Mucosa of rectum (tissue), 2 donors: Measurements from ENCODE around the gene CCDC73.

Experiments
- H3K27ac ChIP-seq, 2 donors: one replicate each; pipeline ENCODE4 v1.7.0; 2013; ENCODE audit warnings: inconsistent platforms in 2 of 2, low read depth in 2 of 2, low read length in 2 of 2
- H3K27me3 ChIP-seq, 2 donors: one replicate each; pipeline ENCODE4 v1.7.0; 2013; ENCODE audit warnings: low read length in 2 of 2; ENCODE audit not compliant: control insufficient read depth in 2 of 2, insufficient read depth in 2 of 2
- H3K36me3 ChIP-seq, 2 donors: one replicate each; pipeline ENCODE4 v1.7.0; 2013; ENCODE audit warnings: low read length in 2 of 2; ENCODE audit not compliant: control insufficient read depth in 2 of 2, insufficient read depth in 2 of 2
- H3K4me1 ChIP-seq, 2 donors: one replicate each; pipeline ENCODE4 v1.7.0; 2013; ENCODE audit warnings: low read length in 2 of 2, mild to moderate bottlenecking in 1 of 2; ENCODE audit not compliant: control insufficient read depth in 2 of 2, insufficient read depth in 2 of 2
- H3K4me3 ChIP-seq, 2 donors: one replicate each; pipeline ENCODE4 v1.7.0; 2013; ENCODE audit warnings: low read length in 2 of 2
- H3K9ac ChIP-seq, 2 donors: one replicate each; pipeline ENCODE4 v1.7.0; 2013; ENCODE audit warnings: low read length in 2 of 2, low read depth in 1 of 2, mild to moderate bottlenecking in 1 of 2
- H3K9me3 ChIP-seq, 2 donors: one replicate each; pipeline ENCODE4 v1.7.0; 2013; ENCODE audit warnings: low read length in 2 of 2; ENCODE audit not compliant: control insufficient read depth in 2 of 2
- donor health status: healthy.
- donor health status: Normal muscosa, but diverticular disease.

Gene CCDC73

DNA sequence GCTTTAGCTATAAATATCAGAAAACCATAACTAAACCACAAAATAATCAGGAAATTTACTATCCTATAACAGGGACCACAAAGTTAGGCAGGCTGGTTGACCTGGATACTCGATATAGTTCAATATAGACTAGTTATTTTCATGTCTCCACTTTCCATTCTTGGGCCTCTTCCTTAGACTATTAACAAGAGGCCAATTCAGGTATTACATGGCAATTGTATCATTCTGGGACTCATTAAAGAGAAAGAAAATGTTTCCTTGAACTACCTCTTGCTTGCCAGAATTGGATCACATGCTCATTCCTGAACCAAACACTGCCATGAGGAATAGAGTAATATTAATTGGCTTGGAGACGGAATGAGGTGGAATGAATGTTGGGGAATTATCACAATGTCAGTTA lies 134.8 kb downstream of the CCDC73 start:
- H3K9ac ChIP-seq, result no peak overlapping the region
- H3K27ac ChIP-seq, result no peak overlapping the region
- no peak overlapping the region for H3K4me3 ChIP-seq
- no peaks in the 10 kb centered on the region for H3K9me3 ChIP-seq
- no peaks in the 10 kb centered on the region for H3K36me3 ChIP-seq
- no peaks in the 10 kb centered on the region for H3K4me1 ChIP-seq
- H3K27me3 ChIP-seq, result no peaks in the 10 kb centered on the region

DNA sequence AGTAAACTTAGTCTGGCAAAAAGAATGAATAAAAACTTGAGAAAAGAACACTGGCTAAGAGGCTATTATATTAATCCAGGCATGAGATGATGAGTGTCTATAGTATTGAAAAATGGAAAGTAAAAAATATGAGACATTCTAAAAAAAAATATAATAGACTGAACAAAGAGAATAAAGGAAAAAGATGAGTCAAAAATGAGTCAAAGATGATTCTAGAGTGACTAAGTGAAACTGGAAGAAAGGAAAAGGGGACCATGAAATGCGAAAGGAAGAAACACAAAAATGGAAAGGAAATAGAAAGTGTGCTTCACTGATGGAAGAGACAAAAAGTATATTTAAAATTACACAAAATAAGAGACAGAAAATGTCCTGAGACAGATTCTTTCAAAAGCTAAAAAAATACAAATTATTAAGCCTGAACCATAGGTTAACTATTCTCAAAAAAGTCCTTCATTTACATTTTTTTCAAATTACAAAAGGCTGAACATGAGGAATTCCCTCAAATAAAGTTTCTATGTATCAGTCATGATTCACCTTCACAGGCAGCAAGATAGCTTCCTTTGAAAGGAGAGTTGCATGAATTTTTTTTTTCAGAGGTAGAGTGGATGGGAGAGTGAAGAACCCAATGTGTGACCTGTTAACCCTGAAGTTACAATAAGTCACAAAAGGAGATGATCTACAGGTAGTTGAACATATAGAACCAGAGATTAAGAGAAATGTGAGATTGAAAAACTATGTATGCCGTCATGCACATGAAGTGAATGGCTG lies 135.6 kb downstream of the CCDC73 start:
- no peak overlapping the region for H3K9ac ChIP-seq
- H3K36me3 ChIP-seq, result no peaks in the 10 kb centered on the region
- H3K4me1 ChIP-seq, result no peaks in the 10 kb centered on the region
- H3K4me3 ChIP-seq, result no peak overlapping the region
- no peak overlapping the region for H3K27ac ChIP-seq
- H3K9me3 ChIP-seq, result no peaks in the 10 kb centered on the region
- no peaks in the 10 kb centered on the region for H3K27me3 ChIP-seq

DNA sequence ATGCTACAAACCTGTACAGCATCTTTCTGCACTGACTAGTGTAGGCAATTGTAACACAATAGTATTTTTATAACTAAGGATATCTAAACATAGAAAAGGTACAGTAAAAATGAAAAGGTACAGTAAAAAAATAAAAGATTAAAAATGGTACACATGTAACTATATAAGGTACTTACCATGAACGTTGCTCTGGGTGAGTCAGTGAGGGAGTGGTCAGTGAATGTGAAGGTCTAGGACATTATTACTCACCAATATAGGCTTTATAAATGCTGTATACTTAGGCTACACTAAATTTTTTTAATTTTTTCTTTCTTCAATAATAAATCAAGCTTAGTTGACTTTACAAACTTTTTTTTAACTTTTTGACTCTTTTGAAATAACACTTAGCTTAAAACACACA lies 150.9 kb downstream of the CCDC73 start:
- H3K9me3 ChIP-seq, result no peaks in the 10 kb centered on the region
- H3K9ac ChIP-seq, result no peak overlapping the region
- no peaks in the 10 kb centered on the region for H3K36me3 ChIP-seq
- no peak overlapping the region for H3K27ac ChIP-seq
- H3K27me3 ChIP-seq, result no peaks in the 10 kb centered on the region
- H3K4me1 ChIP-seq, result no peaks in the 10 kb centered on the region
- H3K4me3 ChIP-seq, result no peak overlapping the region

DNA sequence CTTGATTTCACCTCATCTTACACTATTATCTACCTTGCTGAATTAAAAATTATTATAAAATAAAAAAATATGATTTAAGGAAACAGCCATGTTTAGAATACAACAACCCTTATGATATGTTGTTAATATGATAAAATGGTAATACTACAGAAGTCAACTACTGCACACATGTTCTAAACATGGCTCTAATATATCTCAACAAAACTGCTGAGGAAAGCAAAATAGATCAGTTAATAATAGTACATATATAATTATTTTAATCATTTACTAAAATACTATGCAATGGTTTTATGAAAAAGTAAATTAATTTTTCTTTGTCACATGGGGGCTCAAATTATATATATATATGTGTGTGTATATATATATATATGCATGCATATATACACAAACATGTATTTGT lies 153.1 kb downstream of the CCDC73 start:
- no peak overlapping the region for H3K27ac ChIP-seq
- no peak overlapping the region for H3K4me3 ChIP-seq
- no peaks in the 10 kb centered on the region for H3K9me3 ChIP-seq
- H3K27me3 ChIP-seq, result no peaks in the 10 kb centered on the region
- no peaks in the 10 kb centered on the region for H3K36me3 ChIP-seq
- H3K9ac ChIP-seq, result no peak overlapping the region
- no peaks in the 10 kb centered on the region for H3K4me1 ChIP-seq

DNA sequence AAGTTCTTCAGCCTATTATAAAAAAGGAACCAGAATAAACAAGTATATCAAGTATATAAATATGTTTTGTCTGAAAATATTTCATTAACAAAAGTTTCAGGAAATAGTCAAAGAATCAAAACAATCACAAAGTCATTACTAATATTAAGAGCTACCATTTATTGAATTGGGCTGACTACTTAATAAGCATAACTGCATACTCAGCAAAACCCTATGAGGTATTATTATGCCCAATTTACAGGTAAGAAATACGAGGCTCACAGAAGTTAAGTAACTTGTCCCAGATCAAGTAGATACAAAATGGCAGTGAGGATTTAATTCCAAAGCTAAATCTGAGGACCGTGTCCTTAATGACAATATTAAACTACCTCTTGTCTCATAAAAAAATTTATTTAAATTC lies 158.6 kb downstream of the CCDC73 start:
- H3K9me3 ChIP-seq, result no peaks in the 10 kb centered on the region
- no peak overlapping the region for H3K9ac ChIP-seq
- no peaks in the 10 kb centered on the region for H3K27me3 ChIP-seq
- no peak overlapping the region for H3K27ac ChIP-seq
- no peak overlapping the region for H3K4me3 ChIP-seq
- H3K4me1 ChIP-seq, result no peaks in the 10 kb centered on the region
- no peaks in the 10 kb centered on the region for H3K36me3 ChIP-seq

DNA sequence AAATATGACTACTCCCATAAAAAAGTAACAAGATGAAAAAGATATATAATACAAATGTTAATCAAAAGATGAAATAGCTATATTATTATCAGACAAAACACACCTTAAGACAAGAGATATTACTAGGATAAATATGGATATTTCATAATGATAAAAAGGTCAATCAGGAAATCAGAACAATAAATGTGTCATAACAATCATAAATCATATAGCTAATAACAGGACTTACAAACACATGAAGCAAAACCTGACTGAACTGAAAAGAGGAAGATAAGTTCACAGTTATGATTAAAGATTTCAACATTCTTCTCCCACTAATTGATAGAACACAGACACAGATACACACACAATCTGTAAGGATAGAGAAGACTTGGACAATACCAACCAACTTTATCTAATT lies 163.6 kb downstream of the CCDC73 start:
- Histone ChIP-seq H3K27ac (no peak overlapping the region), H3K4me1 (no peaks in the 10 kb centered on the region), H3K9me3 (no peaks in the 10 kb centered on the region), H3K36me3 (no peaks in the 10 kb centered on the region), H3K4me3 (no peak overlapping the region), H3K9ac (no peak overlapping the region), H3K27me3 (no peaks in the 10 kb centered on the region)

DNA sequence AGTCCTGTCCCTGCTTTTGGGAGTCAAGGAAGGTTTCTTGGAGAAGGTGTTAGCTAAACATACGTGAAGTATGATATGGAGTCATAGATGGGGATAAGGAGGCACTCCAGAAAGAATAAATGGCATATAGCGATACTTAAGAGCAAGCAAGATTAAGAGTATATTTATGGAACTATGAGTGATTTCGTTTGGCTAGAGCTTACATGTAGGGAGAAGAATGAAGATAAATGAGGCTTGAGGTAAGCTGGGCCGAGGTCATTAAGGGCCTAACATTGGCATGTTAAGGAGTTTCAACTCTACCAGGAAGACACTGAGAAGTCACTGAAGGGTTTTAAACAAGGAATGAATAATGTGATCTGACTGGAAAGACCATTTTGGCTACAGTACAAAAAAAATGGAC lies 177.6 kb downstream of the CCDC73 start:
- no peaks in the 10 kb centered on the region for H3K9me3 ChIP-seq
- H3K27ac ChIP-seq, result no peak overlapping the region
- H3K27me3 ChIP-seq, result no peaks in the 10 kb centered on the region
- no peaks in the 10 kb centered on the region for H3K4me1 ChIP-seq
- H3K9ac ChIP-seq, result no peak overlapping the region
- H3K36me3 ChIP-seq, result no peaks in the 10 kb centered on the region
- H3K4me3 ChIP-seq, result no peak overlapping the region

DNA sequence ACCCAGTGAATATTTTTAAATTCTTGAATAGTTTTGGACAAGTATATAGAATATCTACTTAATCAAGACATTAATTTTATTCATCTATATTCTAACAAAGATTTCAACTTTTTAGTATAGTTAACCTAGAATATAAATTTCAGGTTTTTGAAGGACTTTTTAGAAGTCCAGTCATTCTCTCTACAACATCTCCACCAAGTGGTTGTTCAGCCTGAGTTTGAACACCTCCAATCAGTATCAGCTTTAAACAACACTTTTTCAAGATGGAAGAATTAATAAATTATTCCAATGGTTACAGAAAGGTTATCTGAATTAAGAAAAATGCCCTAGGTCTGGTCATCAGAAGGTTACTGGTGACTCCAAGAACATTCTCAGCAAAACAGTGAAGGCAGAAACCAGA lies 179.0 kb downstream of the CCDC73 start:
- Histone ChIP-seq H3K9ac (no peak overlapping the region), H3K27ac (no peak overlapping the region), H3K36me3 (no peaks in the 10 kb centered on the region), H3K9me3 (no peaks in the 10 kb centered on the region), H3K4me1 (no peaks in the 10 kb centered on the region), H3K4me3 (no peak overlapping the region), H3K27me3 (no peaks in the 10 kb centered on the region)

DNA sequence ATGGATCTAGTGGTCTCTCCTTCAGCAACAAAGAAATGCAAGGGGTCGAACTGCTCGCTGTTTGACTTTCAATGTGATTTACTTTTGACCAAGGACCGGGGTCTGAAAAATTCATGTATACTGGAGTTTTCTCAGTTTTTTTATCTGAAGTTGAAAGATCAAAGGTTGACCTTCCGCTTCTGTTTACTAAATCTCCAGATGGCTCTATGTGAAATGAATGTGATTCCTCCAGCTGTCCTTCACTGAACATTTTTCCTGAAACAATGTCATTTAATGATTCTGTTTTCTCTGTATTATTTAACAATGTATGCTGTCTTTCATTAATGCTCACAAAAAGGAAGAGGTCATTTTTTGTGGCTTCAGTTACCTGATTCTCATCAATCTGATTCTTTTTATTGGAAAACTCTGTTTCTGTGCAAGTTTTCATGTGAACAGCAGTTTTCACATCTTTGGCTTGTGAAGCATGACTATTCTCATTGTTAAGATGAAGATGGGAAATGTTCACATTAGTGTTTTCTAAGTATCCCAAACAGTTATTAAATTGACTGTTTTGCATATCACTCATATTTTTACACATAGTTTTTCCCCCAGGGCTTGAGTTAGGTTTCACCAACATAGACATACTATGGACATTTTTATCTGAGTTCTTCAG lies 180.8 kb downstream of the CCDC73 start:
- H3K9me3 ChIP-seq, result no peaks in the 10 kb centered on the region
- H3K27ac ChIP-seq, result no peak overlapping the region

DNA sequence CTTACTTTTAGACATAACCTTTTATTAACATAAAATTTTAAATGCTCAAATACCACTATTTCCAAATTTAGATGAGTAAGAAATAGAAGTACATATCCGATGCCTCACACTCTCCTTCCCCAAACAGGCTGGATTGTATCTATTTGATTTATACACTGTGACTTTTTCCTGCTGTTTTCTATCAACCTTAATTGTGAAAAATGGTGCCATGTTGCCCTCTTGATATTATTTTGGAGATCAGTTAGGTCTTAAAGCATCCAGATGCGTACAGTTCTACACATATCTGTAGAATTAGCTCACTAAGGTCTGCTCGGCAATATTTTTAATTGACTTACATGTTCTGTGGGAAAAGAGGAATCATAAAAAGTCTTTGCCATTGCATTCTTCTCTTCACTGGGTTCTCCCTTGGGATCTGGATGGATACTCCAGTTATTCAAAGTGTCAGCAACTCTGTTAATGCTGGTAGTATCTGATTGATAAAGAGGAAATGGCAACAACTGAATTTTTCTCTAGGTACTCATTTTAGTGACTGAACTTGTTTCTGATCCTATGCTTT lies 183.6 kb downstream of the CCDC73 start:
- Histone ChIP-seq H3K9ac (no peak overlapping the region), H3K27ac (no peak overlapping the region), H3K4me1 (no peaks in the 10 kb centered on the region)

More for the DNA sequence above, 180.8 kb downstream of the CCDC73 start:
- Histone ChIP-seq H3K9ac (no peak overlapping the region), H3K36me3 (no peaks in the 10 kb centered on the region), H3K4me1 (no peaks in the 10 kb centered on the region), H3K27me3 (no peaks in the 10 kb centered on the region), H3K4me3 (no peak overlapping the region)

More for the DNA sequence above, 183.6 kb downstream of the CCDC73 start:
- Histone ChIP-seq H3K4me3 (no peak overlapping the region), H3K9me3 (no peaks in the 10 kb centered on the region), H3K27me3 (no peaks in the 10 kb centered on the region), H3K36me3 (no peaks in the 10 kb centered on the region)
